SK-N-MC (cell line): ENCODE measurements around the gene MAP6.

ENCODE experiments used
- DNase-seq: peaks from one replicate; pipeline ENCODE4 v3.0.0-alpha.2; 2011; ENCODE audit warnings: low read depth, low spot score
- H3K27ac ChIP-seq: fragments of 200-600 bp; sonication (generic); 2 replicates; pipeline ENCODE4 v1.5.1; 2016; ENCODE audit warnings: mixed run types
- H3K36me3 ChIP-seq: fragments of 200-600 bp; sonication (generic); 2 replicates; pipeline ENCODE4 v1.6.1; 2017; ENCODE audit warnings: antibody characterized with exemption, low read length, mixed read lengths; ENCODE audit not compliant: insufficient read depth
- H3K4me3 ChIP-seq: fragments of 200-600 bp; sonication (generic); 2 replicates; pipeline ENCODE4 v1.5.1; 2016
- H3K9ac ChIP-seq: fragments of 200-600 bp; sonication (generic); 2 replicates; pipeline ENCODE4 v1.8.0; 2017; ENCODE audit warnings: mixed run types, mixed read lengths; ENCODE audit not compliant: insufficient read length
- H3K9me3 ChIP-seq: fragments of 200-600 bp; sonication (generic); 2 replicates; pipeline ENCODE4 v1.6.1; 2017; ENCODE audit warnings: low read depth, mild to moderate bottlenecking, antibody characterized with exemption, low read length, moderate library complexity, mixed read lengths
- EZH2 ChIP-seq: fragments of 200-600 bp; sonication (generic); IDR thresholded peaks from one replicate; pipeline ENCODE4 v1.6.1; 2017; ENCODE audit warnings: antibody characterized with exemption
- FOXP2 ChIP-seq: optimal IDR thresholded peaks from 2 replicates; pipeline ENCODE3; 2011; ENCODE audit warnings: mild to moderate bottlenecking, moderate library complexity; ENCODE audit not compliant: insufficient read depth; ENCODE audit errors: extremely low read length, control extremely low read depth
- POLR2AphosphoS5 ChIP-seq: IDR thresholded peaks from 2 replicates; pipeline ENCODE4 v1.6.1; 2012; ENCODE audit warnings: mild to moderate bottlenecking, low read depth, low read length, borderline replicate concordance

MAP6 gene

DNA sequence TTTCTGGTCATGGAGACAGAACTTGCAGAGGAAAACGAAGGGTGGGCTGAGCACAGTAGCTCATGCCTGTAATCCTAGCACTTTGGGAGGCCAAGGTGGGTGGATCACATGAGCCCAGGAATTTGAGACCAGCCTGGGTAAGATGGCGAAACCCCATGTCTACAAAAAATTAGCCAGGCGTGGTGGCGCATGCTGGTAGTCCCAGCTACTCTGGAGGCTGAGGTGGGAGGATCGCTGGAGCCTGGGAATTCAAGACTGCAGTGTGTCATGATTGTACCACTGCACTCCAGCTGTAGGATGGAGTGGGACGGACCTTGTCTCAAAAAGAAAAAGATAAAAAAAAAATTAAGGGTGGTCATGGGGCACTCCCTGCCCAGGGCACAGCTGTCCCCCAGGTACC, 100.9 kb downstream of the MAP6 start:
- Histone ChIP-seq H3K36me3 (peaks cover 91% of the 10 kb centered on the region), H3K9me3 (no peaks in the 10 kb centered on the region), H3K9ac (no peak overlapping the region), H3K27ac (no peak overlapping the region), H3K4me3 (no peak overlapping the region)
- TF ChIP-seq POLR2AphosphoS5 (no peak), FOXP2 (no peak), EZH2 (no peak)
- DNase-seq: no peak

DNA sequence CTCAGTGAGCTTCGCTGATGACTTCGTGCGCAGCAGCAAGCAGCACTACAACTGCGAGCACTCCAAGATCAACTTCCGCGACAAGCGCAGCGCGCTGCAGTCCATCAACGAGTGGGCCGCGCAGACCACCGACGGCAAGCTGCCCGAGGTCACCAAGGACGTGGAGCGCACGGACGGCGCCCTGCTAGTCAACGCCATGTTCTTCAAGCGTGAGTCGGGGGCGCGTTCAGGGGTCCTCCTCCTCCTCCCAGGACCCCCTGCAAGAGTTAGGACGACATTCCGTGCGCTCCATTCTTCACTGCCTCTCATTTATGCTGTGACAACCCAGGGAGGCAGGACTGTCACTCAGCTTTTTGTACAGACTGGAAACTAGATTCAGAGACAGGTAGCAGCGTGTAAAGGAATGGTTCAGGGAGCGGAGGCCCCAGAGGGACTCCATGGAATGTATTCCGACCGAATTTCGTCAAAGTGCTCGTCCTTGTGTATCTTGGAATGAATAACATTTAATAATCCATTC, 102.0 kb downstream of the MAP6 start:
- DNase-seq: no peak
- no peak for TF ChIP-seq POLR2AphosphoS5
- no peak for TF ChIP-seq EZH2
- TF ChIP-seq FOXP2: no peak
- peaks cover 79% of the 10 kb centered on the region for H3K36me3 ChIP-seq

DNA sequence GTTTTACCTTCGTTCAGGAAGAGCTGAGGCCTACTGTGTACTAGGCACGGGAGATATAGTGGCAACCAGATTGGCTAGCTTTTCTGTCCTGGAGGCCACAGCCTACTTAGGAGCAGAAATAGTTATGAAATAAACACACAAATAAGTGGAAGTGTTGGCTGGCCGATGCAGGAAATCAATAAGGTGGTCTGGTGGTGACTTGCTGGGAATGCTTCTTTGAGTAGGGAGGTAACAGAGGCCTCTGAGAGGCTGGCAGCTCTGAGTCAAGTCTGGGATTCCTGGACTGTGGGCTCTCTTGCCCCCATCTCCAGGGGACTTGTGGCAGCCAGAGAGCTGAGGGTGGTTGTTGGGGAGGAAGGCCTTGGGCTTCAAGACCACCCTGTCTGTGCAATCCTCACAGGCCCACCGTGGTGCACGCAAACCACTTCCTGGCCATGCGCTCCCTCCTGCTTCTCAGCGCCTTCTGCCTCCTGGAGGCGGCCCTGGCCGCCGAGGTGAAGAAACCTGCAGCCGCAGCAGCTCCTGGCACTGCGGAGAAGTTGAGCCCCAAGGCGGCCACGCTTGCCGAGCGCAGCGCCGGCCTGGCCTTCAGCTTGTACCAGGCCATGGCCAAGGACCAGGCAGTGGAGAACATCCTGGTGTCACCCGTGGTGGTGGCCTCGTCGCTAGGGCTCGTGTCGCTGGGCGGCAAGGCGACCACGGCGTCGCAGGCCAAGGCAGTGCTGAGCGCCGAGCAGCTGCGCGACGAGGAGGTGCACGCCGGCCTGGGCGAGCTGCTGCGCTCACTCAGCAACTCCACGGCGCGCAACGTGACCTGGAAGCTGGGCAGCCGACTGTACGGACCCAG, 102.7 kb downstream of the MAP6 start:
- Histone ChIP-seq H3K4me3 (no peak overlapping the region), H3K36me3 (peaks cover 72% of the 10 kb centered on the region), H3K27ac (no peak overlapping the region), H3K9me3 (no peaks in the 10 kb centered on the region), H3K9ac (no peak overlapping the region)
- no peak for DNase-seq
- TF ChIP-seq FOXP2: no peak
- TF ChIP-seq POLR2AphosphoS5: no peak; the same call in 1 of the 2 replicates
- no peak for TF ChIP-seq EZH2

More for the DNA sequence above, 102.0 kb downstream of the MAP6 start:
- no peaks in the 10 kb centered on the region for H3K9me3 ChIP-seq
- no peak overlapping the region for H3K27ac ChIP-seq
- H3K4me3 ChIP-seq: no peak overlapping the region
- H3K9ac ChIP-seq: no peak overlapping the region

DNA sequence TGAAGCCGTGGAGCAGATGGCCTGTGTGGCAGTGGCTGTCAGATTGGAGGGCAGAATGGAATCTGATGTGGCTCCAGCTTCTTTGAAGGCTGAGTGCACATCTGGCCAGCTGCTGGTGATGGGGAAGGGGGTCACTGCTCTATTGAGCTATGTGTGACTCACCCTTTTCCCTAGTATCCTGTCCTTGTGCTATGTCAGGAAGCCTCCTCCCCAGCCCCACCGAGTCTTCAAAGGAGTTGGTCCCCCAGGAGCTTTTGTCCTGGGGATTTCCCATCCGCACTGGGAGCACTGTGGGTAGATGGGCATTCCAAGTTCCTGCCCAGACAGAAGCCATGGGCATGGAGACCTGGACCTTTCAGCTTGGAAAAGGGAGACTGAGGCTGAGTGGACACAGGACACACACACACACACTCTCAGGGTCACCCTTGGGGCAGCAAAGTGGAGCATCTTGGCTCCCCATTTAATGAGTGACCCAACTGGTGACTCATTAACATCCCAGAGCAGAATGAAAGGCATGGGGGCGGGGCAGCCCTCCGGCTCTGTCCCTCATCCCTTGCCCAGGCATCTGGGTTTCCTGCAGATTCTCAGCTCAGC, 103.5 kb downstream of the MAP6 start:
- Histone ChIP-seq H3K27ac (no peak overlapping the region), H3K9ac (no peak overlapping the region), H3K36me3 (peaks cover 64% of the 10 kb centered on the region), H3K4me3 (peak overlapping the region; percentile 91), H3K9me3 (no peaks in the 10 kb centered on the region)
- TF ChIP-seq POLR2AphosphoS5 (no peak), EZH2 (no peak)
- DNase-seq: no peak

DNA sequence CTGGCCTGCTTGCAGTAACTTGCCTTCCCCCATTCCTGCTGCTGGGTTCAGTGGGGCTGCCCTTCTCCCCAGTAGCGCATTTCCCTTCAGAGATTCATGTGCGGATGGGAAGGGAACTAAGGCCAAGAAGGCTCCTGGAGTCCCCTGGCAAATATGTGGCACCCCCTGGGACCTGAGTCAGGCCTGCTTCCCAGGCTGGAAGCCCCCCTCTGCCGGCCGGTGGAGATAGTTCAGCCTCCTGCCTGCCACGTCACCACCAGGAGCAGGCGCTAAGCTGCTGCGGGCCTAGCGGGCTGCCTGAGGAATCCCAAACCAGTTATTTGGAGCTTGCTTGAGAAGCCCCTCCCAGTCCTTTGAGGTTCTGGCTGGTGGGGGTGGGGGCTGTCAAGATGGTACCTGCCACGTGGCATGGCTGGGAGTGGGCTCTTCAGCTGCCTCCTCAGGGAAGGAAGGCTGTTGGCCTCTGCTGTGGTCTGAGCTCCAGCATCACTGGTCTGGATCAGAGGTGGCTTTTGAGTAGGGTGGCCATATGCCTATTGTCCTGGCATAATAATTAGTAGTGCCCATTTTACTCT, 104.8 kb downstream of the MAP6 start:
- Histone ChIP-seq H3K9me3 (no peaks in the 10 kb centered on the region), H3K4me3 (peak overlapping the region; percentile 91), H3K36me3 (peaks cover 52% of the 10 kb centered on the region), H3K9ac (peak overlapping the region; percentile 87), H3K27ac (peak overlapping the region; percentile 91; the same call in 1 of the 2 replicates)
- no peak for DNase-seq
- TF ChIP-seq EZH2 (no peak), POLR2AphosphoS5 (no peak), FOXP2 (no peak)

DNA sequence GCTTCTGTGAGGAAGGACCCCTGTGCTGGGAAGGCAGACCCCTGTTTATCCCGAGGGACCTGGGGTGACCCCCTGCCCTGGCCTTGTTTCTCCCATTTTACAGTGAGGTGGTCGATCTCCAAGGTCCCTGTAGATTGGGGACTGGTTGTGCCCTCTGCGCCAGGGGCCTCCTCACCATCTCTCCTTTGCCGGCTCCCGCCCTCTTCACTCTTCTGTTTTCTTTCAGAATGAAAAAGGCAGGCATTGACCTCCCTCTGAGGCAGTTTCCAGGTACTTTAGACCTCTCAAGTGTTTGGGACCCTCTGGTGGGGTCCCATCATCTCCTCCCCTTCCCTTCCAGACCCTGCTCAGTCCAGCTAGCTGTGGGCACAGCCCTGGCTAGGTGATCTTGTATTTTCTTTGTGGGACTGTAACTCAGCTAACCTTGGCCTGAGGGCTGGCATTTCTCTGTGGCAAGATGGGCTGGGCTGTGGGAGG, 105.3 kb downstream of the MAP6 start:
- peak overlapping the region; percentile 87 for H3K9ac ChIP-seq
- peak overlapping the region; percentile 91; the same call in 1 of the 2 replicates for H3K27ac ChIP-seq
- peak overlapping the region; percentile 91 for H3K4me3 ChIP-seq
- TF ChIP-seq EZH2: no peak
- TF ChIP-seq POLR2AphosphoS5: no peak
- TF ChIP-seq FOXP2: no peak
- DNase-seq: no peak
- H3K36me3 ChIP-seq: peaks cover 47% of the 10 kb centered on the region
- H3K9me3 ChIP-seq: no peaks in the 10 kb centered on the region

DNA sequence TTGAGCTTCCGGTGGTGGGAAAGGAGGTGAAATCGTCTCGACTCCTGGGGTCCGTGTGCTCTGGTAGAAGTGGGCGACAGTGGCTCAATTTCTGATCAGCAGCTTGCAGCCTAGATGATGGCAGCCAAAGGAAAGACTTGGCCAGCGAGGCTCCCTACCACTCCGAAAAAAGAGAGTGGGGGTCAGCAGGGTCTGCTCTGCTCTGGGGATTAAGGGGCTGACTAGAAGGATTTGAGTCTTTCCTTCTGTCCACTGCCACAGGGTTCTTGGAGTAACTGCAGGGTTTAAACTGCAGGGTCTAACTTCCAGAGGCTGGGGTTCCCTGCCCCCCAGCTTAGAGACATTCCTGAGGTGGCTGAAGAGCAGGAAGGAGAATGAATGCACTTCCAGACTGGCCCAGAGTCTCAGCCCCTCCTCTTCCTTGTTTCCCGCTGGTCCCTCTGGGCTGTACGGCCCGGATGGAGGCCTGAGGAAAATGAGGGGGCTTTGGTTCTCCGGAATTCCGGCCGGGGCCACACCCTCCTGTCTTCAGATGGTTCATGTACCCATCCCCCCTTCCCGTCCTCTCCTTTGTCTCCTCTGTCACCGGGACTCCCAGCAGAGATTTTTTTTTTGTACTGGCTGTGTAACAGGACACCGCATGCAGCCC, 105.9 kb downstream of the MAP6 start:
- DNase-seq: no peak
- peaks cover 41% of the 10 kb centered on the region for H3K36me3 ChIP-seq
- H3K9me3 ChIP-seq: no peaks in the 10 kb centered on the region
- peak overlapping the region; percentile 91 for H3K4me3 ChIP-seq
- TF ChIP-seq EZH2: no peak
- TF ChIP-seq FOXP2: no peak
- no peak; the same call in 1 of the 2 replicates for TF ChIP-seq POLR2AphosphoS5
- H3K9ac ChIP-seq: peak overlapping the region; percentile 87
- peak overlapping the region; percentile 91 for H3K27ac ChIP-seq
